Osteoblast (primary cell): ENCODE measurements around the gene TRIM65. TPM values are rescaled to one million over a fixed set of nuclear protein-coding genes. Genes with fewer than 3 reads are reported as not detected.

Experiments
- DNase-seq: peaks from one replicate; pipeline ENCODE4 v3.0.0; 2011; ENCODE audit warnings: low spot score, mixed read lengths; ENCODE audit not compliant: insufficient read length; ENCODE audit errors: missing footprints
- H2AFZ ChIP-seq: 2 replicates; pipeline ENCODE4 v1.6.0; 2011; ENCODE audit warnings: mild to moderate bottlenecking, low read length
- H3K27ac ChIP-seq: 2 replicates; pipeline ENCODE4 v1.5.1; 2011; ENCODE audit warnings: mild to moderate bottlenecking, low read depth, low read length, moderate library complexity
- H3K27me3 ChIP-seq: 2 replicates; pipeline ENCODE4 v1.6.0; 2012; ENCODE audit warnings: mild to moderate bottlenecking, control low read depth, inconsistent platforms, low read length, moderate library complexity; ENCODE audit not compliant: insufficient read depth
- H3K36me3 ChIP-seq: 2 replicates; pipeline ENCODE4 v1.5.1; 2011; ENCODE audit warnings: mild to moderate bottlenecking, low read length, control low read depth, moderate library complexity; ENCODE audit not compliant: insufficient read depth
- H3K4me1 ChIP-seq: 2 replicates; pipeline ENCODE4 v1.5.1; 2011; ENCODE audit warnings: mild to moderate bottlenecking, low read length, control low read depth, moderate library complexity; ENCODE audit not compliant: insufficient read depth
- H3K4me2 ChIP-seq: 2 replicates; pipeline ENCODE4 v1.6.0; 2011; ENCODE audit warnings: mild to moderate bottlenecking, low read length; ENCODE audit not compliant: insufficient read depth
- H3K4me3 ChIP-seq: fragments of 200-600 bp; sonication (generic); 3 replicates; pipeline ENCODE4 v1.5.1; 2012; ENCODE audit warnings: mild to moderate bottlenecking, low read length, inconsistent platforms; ENCODE audit not compliant: insufficient read depth
- H3K79me2 ChIP-seq: 2 replicates; pipeline ENCODE4 v1.6.0; 2012; ENCODE audit warnings: mild to moderate bottlenecking, low read length, control low read depth, inconsistent platforms; ENCODE audit not compliant: insufficient read depth
- H3K9me3 ChIP-seq: 2 replicates; pipeline ENCODE4 v1.5.1; 2011; ENCODE audit warnings: low read depth, low read length, control low read depth
- H4K20me1 ChIP-seq: 2 replicates; pipeline ENCODE4 v1.6.0; 2012; ENCODE audit warnings: mild to moderate bottlenecking, low read length, control low read depth; ENCODE audit not compliant: insufficient read depth
- CTCF ChIP-seq: IDR thresholded peaks from 2 replicates; pipeline ENCODE4 v1.5.1; 2011; ENCODE audit warnings: mild to moderate bottlenecking, low read depth, low read length, moderate library complexity; ENCODE audit errors: extremely low read depth
- total RNA-seq: library from RNA; depleted of rRNA; stranded (reverse); fragments of >200 nt; gene quantifications from 2 replicates; pipeline ENCODE4 v1.2.3, GENCODE V29; 2012

Gene TRIM65
- total RNA-seq, 1 donor: 22.8 TPM

DNA sequence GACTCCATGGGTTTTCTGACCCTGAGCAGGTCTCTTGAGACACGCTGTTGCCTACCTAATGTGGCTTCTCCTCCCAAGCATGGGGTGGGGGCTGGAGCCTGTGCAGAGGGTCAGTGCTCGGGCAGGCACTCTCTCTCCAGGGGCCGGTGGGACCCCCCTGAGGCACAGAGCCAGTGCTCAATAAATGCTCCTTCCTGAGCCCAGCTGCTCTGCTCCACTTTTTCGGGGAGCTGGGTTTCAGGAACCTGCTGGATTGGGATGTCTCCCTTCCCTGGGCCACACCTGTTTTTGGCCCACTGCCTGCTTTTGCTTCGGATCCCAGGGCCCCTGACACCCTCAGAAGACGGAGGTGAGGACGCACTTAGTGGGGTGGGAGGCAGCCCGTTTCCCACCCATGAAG lies 1.3 kb upstream of the TRIM65 start:
- DNase-seq: no peak
- Histone ChIP-seq H2AFZ (no peak overlapping the region), H3K27ac (no peak overlapping the region), H3K36me3 (peaks cover 40% of the 10 kb centered on the region), H3K4me2 (no peak overlapping the region), H3K4me3 (no peak overlapping the region), H3K9me3 (no peaks in the 10 kb centered on the region), H3K4me1 (peaks cover 6% of the 10 kb centered on the region), H3K27me3 (no peaks in the 10 kb centered on the region), H3K79me2 (peaks cover 19% of the 10 kb centered on the region), H4K20me1 (peaks cover 5% of the 10 kb centered on the region)
- no peak for TF ChIP-seq CTCF

DNA sequence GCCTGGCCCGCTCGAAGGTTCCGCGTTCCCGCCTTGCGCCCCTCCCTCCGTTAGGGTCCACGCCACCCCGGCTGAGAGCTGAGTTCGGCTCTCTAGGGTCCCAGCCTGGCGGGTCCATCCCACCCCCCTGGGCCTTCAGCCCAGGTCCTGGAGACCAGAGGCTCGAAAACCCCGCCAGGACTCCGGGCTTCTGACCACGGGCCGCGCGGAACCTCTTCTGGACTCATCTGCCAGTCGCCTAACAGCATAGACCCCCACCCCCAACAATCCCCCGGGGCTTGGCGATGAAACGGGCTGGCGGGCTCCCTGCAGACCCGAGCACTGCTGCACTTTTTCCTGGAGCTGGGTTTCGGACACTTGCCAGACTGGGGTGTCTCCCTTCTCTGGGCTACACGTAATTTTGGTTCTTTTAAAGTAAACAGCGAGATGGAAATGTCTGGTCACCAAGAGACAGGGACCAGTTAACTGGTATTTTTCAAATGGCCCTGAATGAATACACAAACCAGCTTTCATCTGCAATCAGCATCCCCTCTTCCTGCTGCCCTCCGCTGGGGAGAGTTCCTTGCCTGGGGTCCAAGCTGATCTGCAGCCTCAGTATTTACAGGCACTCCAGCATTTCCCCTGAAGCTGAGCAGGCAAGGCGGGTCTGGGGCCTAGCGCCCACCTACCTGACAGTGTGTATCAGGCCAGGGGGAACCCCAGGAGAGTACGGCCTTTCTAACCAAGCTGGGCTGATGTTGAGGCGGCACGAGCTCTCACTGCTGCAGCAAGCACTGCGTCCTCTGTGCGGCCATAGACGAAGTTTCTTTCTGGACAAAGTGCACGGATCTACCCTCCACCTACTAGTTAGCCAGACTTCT lies 639 bp upstream of the TRIM65 start:
- H3K9me3 ChIP-seq: no peaks in the 10 kb centered on the region
- H3K79me2 ChIP-seq: peaks cover 19% of the 10 kb centered on the region
- H4K20me1 ChIP-seq: peaks cover 7% of the 10 kb centered on the region
- TF ChIP-seq CTCF: no peak
- no peak overlapping the region for H3K27ac ChIP-seq
- H3K4me3 ChIP-seq: peak overlapping the region; percentile 82
- peak overlapping the region; percentile 62 for H2AFZ ChIP-seq
- peaks cover 6% of the 10 kb centered on the region for H3K4me1 ChIP-seq
- DNase-seq: no peak
- no peaks in the 10 kb centered on the region for H3K27me3 ChIP-seq
- peaks cover 40% of the 10 kb centered on the region for H3K36me3 ChIP-seq
- H3K4me2 ChIP-seq: peak overlapping the region; percentile 83

GRCh38 chr17:75895370-75896155 lies 1.2 kb downstream of the TRIM65 start:
- Histone ChIP-seq H3K4me2 (peak overlapping the region; percentile 83), H2AFZ (peak overlapping the region; percentile 52), H3K4me1 (peaks cover 6% of the 10 kb centered on the region), H3K36me3 (peaks cover 37% of the 10 kb centered on the region), H3K27me3 (no peaks in the 10 kb centered on the region), H3K9me3 (no peaks in the 10 kb centered on the region), H3K4me3 (peak overlapping the region; percentile 82), H3K27ac (no peak overlapping the region), H3K79me2 (peaks cover 19% of the 10 kb centered on the region), H4K20me1 (peaks cover 9% of the 10 kb centered on the region)
- DNase-seq: peak; percentile 95
- peak; percentile 38 for TF ChIP-seq CTCF
